Measurements from ENCODE around the gene ACVR2A. TPM values are rescaled to one million over a fixed set of nuclear protein-coding genes. Genes with fewer than 3 reads are reported as not detected.

The ACVR2A gene
- polyA plus RNA-seq, 1 of the 3 experiments (the other 2 are of a cell fraction) = 1.6 TPM

GRCh38 chr2:147904051-147904450 lies 59.2 kb downstream of the ACVR2A start:
- Histone ChIP-seq H4K20me1 (ENCODE audit: insufficient read depth) (no peaks in the 10 kb centered on the region), H3K79me2 (ENCODE audit: insufficient read depth) (no peaks in the 10 kb centered on the region), H3F3A (replicated peaks; ENCODE audit: insufficient read depth) (no peaks in the 10 kb centered on the region), H3K36me3 (replicated peaks in 1 of 2; ENCODE audit: control insufficient read depth in 1 of 2, insufficient read depth in 2 of 2, low read length in 1 of 2) (peaks cover 0 to 5% of the 10 kb centered on the region in 2 experiments), H3K4me3 (ENCODE audit: low read depth in 2 of 2, low read length in 1 of 2) (no peak overlapping the region), H3K9me2 (no peaks in the 10 kb centered on the region), H3K4me1 (ENCODE audit: control insufficient read depth in 1 of 2, insufficient read depth in 2 of 2, low read depth in 1 of 2, low read length in 1 of 2) (no peaks in the 10 kb centered on the region), H3K9me3 (no peaks in the 10 kb centered on the region), H3K9ac (no peak overlapping the region), H2AFZ (ENCODE audit: low read depth) (no peak overlapping the region), H3K27ac (ENCODE audit: low read depth in 2 of 2, low read length in 1 of 2) (no peak overlapping the region), H3K27me3 (ENCODE audit: insufficient read depth) (no peaks in the 10 kb centered on the region), H3K4me2 (no peak overlapping the region)
- ChIA-PET POLR2A (no interaction called here), CTCF (interaction anchor here (0.8 kb wide), 1 partner anchor 977 kb away, joined by 3 read pairs; no protein-coding TSS in a partner anchor)
- TF ChIP-seq CHD2 (IDR thresholded peaks at IDR 0.05; ENCODE audit: low read length, partially characterized antibody) (no peak), ZBTB33 (IDR thresholded peaks at IDR 0.05; ENCODE audit: borderline replicate concordance, low read depth) (no peak), RAD21 (IDR thresholded peaks at IDR 0.05; ENCODE audit: low read length) (no peak), TAF1 (IDR thresholded peaks at IDR 0.05; ENCODE audit: borderline replicate concordance, low read depth, low read length) (no peak), SIN3A (IDR thresholded peaks at IDR 0.05; ENCODE audit: borderline replicate concordance, low read depth, low read length) (no peak), GATA2 (CRISPR knock-in tag; IDR thresholded peaks at IDR 0.05) (no peak), YY1 (IDR thresholded peaks at IDR 0.05; ENCODE audit: low read depth) (no peak), PBX3 (IDR thresholded peaks at IDR 0.05) (no peak), MEF2A (IDR thresholded peaks at IDR 0.05; ENCODE audit: borderline replicate concordance, low read depth) (no peak), EP300 (IDR thresholded peaks at IDR 0.05; ENCODE audit: borderline replicate concordance in 1 of 2, low read depth in 1 of 2, low read length in 1 of 2) (no peak), CTCF (IDR thresholded peaks at IDR 0.05) (no peak), TCF12 (IDR thresholded peaks at IDR 0.05) (no peak), TEAD4 (IDR thresholded peaks at IDR 0.05; ENCODE audit: borderline replicate concordance, insufficient read depth) (no peak), NRF1 (IDR thresholded peaks at IDR 0.05; ENCODE audit: low read depth, low read length) (no peak)
- 89% methylated on average over 4 of the region's 4 CpGs for WGBS (ENCODE audit: low lambda C conversion rate)
- no peak for DNase-seq

Data from SK-N-SH (cell line).